Neural cell (in vitro differentiated cells): ENCODE measurements around the gene UHMK1. TPM values are rescaled to one million over a fixed set of nuclear protein-coding genes. Genes with fewer than 3 reads are reported as not detected.

Experiments used
- H2AFZ ChIP-seq: fragments of 200-600, 300-800 bp; sonication (generic), shearing (Covaris generic); 2 replicates; pipeline ENCODE4 v1.6.0; 2014; ENCODE audit warnings: low read depth, mild to moderate bottlenecking, antibody characterized with exemption, low read length, moderate library complexity
- H3F3A ChIP-seq: fragments of 200-600 bp; shearing (Covaris generic); 2 replicates; pipeline ENCODE4 v1.6.1; 2016; ENCODE audit warnings: mild to moderate bottlenecking, moderate library complexity, mixed read lengths, antibody characterized with exemption, low read length; ENCODE audit not compliant: insufficient read depth, poor library complexity, severe bottlenecking
- H3K27ac ChIP-seq: fragments of 200-600, 300-800 bp; sonication (generic), shearing (Covaris generic); 2 replicates; pipeline ENCODE4 v1.5.1; 2014; ENCODE audit warnings: mild to moderate bottlenecking, low read length, moderate library complexity
- H3K27me3 ChIP-seq: fragments of 300-800, 200-600 bp; sonication (generic), shearing (Covaris generic); 2 replicates; pipeline ENCODE4 v1.6.0; 2014; ENCODE audit warnings: mild to moderate bottlenecking, low read depth, low read length, moderate library complexity; ENCODE audit not compliant: insufficient read depth
- H3K36me3 ChIP-seq: fragments of 300-800, 200-600 bp; sonication (generic), shearing (Covaris generic); 2 replicates; pipeline ENCODE4 v1.5.1; 2014; ENCODE audit warnings: mild to moderate bottlenecking, antibody characterized with exemption, low read length, moderate library complexity; ENCODE audit not compliant: insufficient read depth
- H3K4me2 ChIP-seq: fragments of 300-800, 200-600 bp; sonication (generic), shearing (Covaris generic); 2 replicates; pipeline ENCODE4 v1.6.0; 2014; ENCODE audit warnings: mild to moderate bottlenecking, low read length
- H3K4me3 ChIP-seq: fragments of 300-800, 200-600 bp; sonication (generic), shearing (Covaris generic); 2 replicates; pipeline ENCODE4 v1.5.1; 2014; ENCODE audit warnings: mild to moderate bottlenecking, low read length, moderate library complexity
- H3K79me2 ChIP-seq: fragments of 200-600 bp; shearing (Covaris generic); replicated peaks from 2 replicates; pipeline ENCODE4 v1.6.0; 2014; ENCODE audit warnings: mild to moderate bottlenecking, low read length, moderate library complexity; ENCODE audit not compliant: insufficient read depth
- H3K9ac ChIP-seq: fragments of 300-800, 200-600 bp; sonication (generic), shearing (Covaris generic); 2 replicates; pipeline ENCODE4 v1.6.1; 2016; ENCODE audit warnings: mild to moderate bottlenecking, low read length, mixed read lengths
- H3K9me2 ChIP-seq: fragments of 200-600 bp; shearing (Covaris generic); 2 replicates; pipeline ENCODE4 v1.6.1; 2016; ENCODE audit warnings: mild to moderate bottlenecking, low read length, mixed read lengths; ENCODE audit not compliant: insufficient read depth
- H3K9me3 ChIP-seq: fragments of 200-600, 300-800 bp; sonication (generic), shearing (Covaris generic); 2 replicates; pipeline ENCODE4 v1.6.1; 2016; ENCODE audit warnings: mild to moderate bottlenecking, mixed run types, low read length, moderate library complexity, mixed read lengths
- H4K20me1 ChIP-seq: fragments of 200-600 bp; shearing (Covaris generic); 2 replicates; pipeline ENCODE4 v1.6.1; 2016; ENCODE audit warnings: mild to moderate bottlenecking, mixed run types; ENCODE audit not compliant: insufficient read depth
- EP300 ChIP-seq: fragments of 450-650 bp; conservative IDR thresholded peaks from 2 replicates; pipeline ENCODE4 v1.6.1; 2014; ENCODE audit warnings: antibody characterized with exemption, mild to moderate bottlenecking, moderate library complexity; ENCODE audit not compliant: poor library complexity, severe bottlenecking
- EZH2 ChIP-seq: fragments of 200-600, 300-800 bp; shearing (Covaris generic), sonication (generic); IDR thresholded peaks from 2 replicates; pipeline ENCODE4 v1.6.1; 2014; ENCODE audit warnings: antibody characterized with exemption, low read length, borderline replicate concordance, mild to moderate bottlenecking; ENCODE audit not compliant: insufficient read depth, poor library complexity, severe bottlenecking
- MXI1 ChIP-seq: fragments of 450-650 bp; conservative IDR thresholded peaks from 2 replicates; pipeline ENCODE4 v1.6.1; 2014; ENCODE audit warnings: antibody characterized with exemption, mild to moderate bottlenecking; ENCODE audit not compliant: poor library complexity, severe bottlenecking
- POLR2AphosphoS5 ChIP-seq: IDR thresholded peaks from 2 replicates; pipeline ENCODE4 v1.6.1; 2012
- RAD21 ChIP-seq: fragments of 450-650 bp; conservative IDR thresholded peaks from 2 replicates; pipeline ENCODE4 v1.6.1; 2014; ENCODE audit warnings: antibody characterized with exemption, mild to moderate bottlenecking, moderate library complexity
- SMC3 ChIP-seq: fragments of 450-650 bp; conservative IDR thresholded peaks from 2 replicates; pipeline ENCODE4 v1.6.1; 2014; ENCODE audit warnings: antibody characterized with exemption, mild to moderate bottlenecking, moderate library complexity; ENCODE audit not compliant: poor library complexity
- TAF1 ChIP-seq: IDR thresholded peaks from 2 replicates; pipeline ENCODE4 v1.6.1; 2012; ENCODE audit warnings: low read depth
- polyA plus RNA-seq: library from polyadenylated mRNA; depleted of rRNA; stranded (reverse); fragments of >200 nt; gene quantifications from 2 replicates; pipeline ENCODE4 v1.2.3, GENCODE V29; 2014
- TF ChIP-seq, protein P1 (sequence below): fragments of 450-650 bp; IDR thresholded peaks from 2 replicates; pipeline ENCODE4 v1.5.1; 2014; ENCODE audit warnings: antibody characterized with exemption, mild to moderate bottlenecking, moderate library complexity; ENCODE audit not compliant: poor library complexity, severe bottlenecking
- TF ChIP-seq, protein P2 (sequence below): IDR thresholded peaks from 2 replicates; pipeline ENCODE4 v1.6.1; 2012; ENCODE audit warnings: borderline replicate concordance

Gene UHMK1
- polyA plus RNA-seq, 1 donor from 2014 or later: 22.2 TPM

DNA sequence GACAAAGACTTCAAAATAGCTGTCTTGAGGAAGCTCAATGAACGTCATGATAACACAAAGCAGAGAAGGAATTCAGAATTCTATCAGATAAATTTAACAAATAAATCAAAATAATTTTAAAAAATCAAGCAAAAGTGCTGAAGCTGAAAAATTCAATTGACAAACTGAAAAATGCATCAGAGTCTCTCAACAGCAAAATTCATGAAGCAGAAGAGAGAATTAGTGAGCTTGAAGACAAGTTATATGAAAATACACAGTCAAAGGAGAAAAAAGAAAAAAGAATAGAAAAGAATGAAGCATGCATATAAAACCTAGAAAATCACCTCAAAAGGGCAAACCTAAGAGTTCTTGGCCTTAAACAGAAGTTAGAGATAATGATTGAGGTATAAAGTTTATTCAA is 21.0 kb upstream of the UHMK1 start:
- no peak overlapping the region for H3K4me3 ChIP-seq
- TF ChIP-seq, protein P1, sequence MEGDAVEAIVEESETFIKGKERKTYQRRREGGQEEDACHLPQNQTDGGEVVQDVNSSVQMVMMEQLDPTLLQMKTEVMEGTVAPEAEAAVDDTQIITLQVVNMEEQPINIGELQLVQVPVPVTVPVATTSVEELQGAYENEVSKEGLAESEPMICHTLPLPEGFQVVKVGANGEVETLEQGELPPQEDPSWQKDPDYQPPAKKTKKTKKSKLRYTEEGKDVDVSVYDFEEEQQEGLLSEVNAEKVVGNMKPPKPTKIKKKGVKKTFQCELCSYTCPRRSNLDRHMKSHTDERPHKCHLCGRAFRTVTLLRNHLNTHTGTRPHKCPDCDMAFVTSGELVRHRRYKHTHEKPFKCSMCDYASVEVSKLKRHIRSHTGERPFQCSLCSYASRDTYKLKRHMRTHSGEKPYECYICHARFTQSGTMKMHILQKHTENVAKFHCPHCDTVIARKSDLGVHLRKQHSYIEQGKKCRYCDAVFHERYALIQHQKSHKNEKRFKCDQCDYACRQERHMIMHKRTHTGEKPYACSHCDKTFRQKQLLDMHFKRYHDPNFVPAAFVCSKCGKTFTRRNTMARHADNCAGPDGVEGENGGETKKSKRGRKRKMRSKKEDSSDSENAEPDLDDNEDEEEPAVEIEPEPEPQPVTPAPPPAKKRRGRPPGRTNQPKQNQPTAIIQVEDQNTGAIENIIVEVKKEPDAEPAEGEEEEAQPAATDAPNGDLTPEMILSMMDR: no peak
- TF ChIP-seq EZH2: no peak
- no peak for TF ChIP-seq MXI1
- no peak for TF ChIP-seq TAF1
- no peak for TF ChIP-seq SMC3
- TF ChIP-seq RAD21: no peak
- TF ChIP-seq EP300: no peak
- TF ChIP-seq, protein P2, sequence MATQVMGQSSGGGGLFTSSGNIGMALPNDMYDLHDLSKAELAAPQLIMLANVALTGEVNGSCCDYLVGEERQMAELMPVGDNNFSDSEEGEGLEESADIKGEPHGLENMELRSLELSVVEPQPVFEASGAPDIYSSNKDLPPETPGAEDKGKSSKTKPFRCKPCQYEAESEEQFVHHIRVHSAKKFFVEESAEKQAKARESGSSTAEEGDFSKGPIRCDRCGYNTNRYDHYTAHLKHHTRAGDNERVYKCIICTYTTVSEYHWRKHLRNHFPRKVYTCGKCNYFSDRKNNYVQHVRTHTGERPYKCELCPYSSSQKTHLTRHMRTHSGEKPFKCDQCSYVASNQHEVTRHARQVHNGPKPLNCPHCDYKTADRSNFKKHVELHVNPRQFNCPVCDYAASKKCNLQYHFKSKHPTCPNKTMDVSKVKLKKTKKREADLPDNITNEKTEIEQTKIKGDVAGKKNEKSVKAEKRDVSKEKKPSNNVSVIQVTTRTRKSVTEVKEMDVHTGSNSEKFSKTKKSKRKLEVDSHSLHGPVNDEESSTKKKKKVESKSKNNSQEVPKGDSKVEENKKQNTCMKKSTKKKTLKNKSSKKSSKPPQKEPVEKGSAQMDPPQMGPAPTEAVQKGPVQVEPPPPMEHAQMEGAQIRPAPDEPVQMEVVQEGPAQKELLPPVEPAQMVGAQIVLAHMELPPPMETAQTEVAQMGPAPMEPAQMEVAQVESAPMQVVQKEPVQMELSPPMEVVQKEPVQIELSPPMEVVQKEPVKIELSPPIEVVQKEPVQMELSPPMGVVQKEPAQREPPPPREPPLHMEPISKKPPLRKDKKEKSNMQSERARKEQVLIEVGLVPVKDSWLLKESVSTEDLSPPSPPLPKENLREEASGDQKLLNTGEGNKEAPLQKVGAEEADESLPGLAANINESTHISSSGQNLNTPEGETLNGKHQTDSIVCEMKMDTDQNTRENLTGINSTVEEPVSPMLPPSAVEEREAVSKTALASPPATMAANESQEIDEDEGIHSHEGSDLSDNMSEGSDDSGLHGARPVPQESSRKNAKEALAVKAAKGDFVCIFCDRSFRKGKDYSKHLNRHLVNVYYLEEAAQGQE: no peak
- TF ChIP-seq POLR2AphosphoS5: no peak
- no peaks in the 10 kb centered on the region for H3K79me2 ChIP-seq
- no peak overlapping the region for H3K4me2 ChIP-seq
- H3K27me3 ChIP-seq: no peaks in the 10 kb centered on the region
- peaks cover 4% of the 10 kb centered on the region for H3K9me3 ChIP-seq
- no peak overlapping the region for H2AFZ ChIP-seq
- H3K36me3 ChIP-seq: no peaks in the 10 kb centered on the region
- H3K9me2 ChIP-seq: no peaks in the 10 kb centered on the region
- no peaks in the 10 kb centered on the region for H4K20me1 ChIP-seq
- no peak overlapping the region for H3K27ac ChIP-seq
- no peaks in the 10 kb centered on the region for H3F3A ChIP-seq
- H3K9ac ChIP-seq: no peak overlapping the region

DNA sequence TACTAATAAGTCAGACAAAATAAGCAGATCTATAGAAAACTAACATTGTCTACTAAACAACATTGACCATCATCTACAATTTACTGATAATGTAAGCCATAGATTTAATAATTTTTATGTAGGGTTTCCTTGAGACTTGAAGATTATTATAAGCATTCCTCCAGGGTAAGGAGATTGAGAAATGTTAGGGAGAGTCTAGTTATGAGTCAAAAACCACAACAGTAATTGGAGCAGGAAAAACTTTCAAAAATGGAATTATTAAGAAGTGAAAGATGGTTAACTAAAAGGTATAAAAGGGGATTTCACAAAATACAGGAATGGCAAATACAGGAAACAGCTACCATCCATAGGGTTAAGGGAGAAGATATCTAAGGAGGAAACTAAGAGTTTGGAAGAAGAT is 12.4 kb upstream of the UHMK1 start:
- H3F3A ChIP-seq: no peaks in the 10 kb centered on the region
- H3K9me3 ChIP-seq: no peaks in the 10 kb centered on the region
- H3K4me2 ChIP-seq: no peak overlapping the region
- no peak overlapping the region for H3K4me3 ChIP-seq
- H3K9me2 ChIP-seq: no peaks in the 10 kb centered on the region
- no peaks in the 10 kb centered on the region for H3K79me2 ChIP-seq
- H3K27ac ChIP-seq: no peak overlapping the region
- H4K20me1 ChIP-seq: no peaks in the 10 kb centered on the region
- no peaks in the 10 kb centered on the region for H3K36me3 ChIP-seq
- no peak overlapping the region for H2AFZ ChIP-seq
- TF ChIP-seq TAF1 (no peak), SMC3 (no peak), MXI1 (no peak), RAD21 (no peak), POLR2AphosphoS5 (no peak), EZH2 (no peak)
- TF ChIP-seq, protein P1: no peak
- TF ChIP-seq, protein P2: no peak
- no peaks in the 10 kb centered on the region for H3K27me3 ChIP-seq
- H3K9ac ChIP-seq: no peak overlapping the region
